GM19455 (cell line): Measurements from ENCODE around the gene CPE.

Source experiments
- ATAC-seq: cut with Tn5 transposase; IDR thresholded peaks from one replicate; pipeline ENCODE4 v1.9.1; 2021; ENCODE audit not compliant: unreplicated experiment

The CPE gene

GRCh38 chr4:165364452-165365080 is 14.2 kb upstream of the CPE start:
- no peak for ATAC-seq

- ATAC-seq, result no peak
Observed at GRCh38 chr4:165367040-165367439, 11.8 kb upstream of the CPE start.

- no peak for ATAC-seq
Observed at GRCh38 chr4:165368114-165368513, 10.7 kb upstream of the CPE start.

- no peak for ATAC-seq
Observed at GRCh38 chr4:165368567-165368966, 10.2 kb upstream of the CPE start.

GRCh38 chr4:165369522-165369921 is 9.3 kb upstream of the CPE start:
- no peak for ATAC-seq

GRCh38 chr4:165370530-165370929 is 8.3 kb upstream of the CPE start:
- no peak for ATAC-seq

GRCh38 chr4:165375465-165375864 is 3.3 kb upstream of the CPE start:
- ATAC-seq, result no peak

GRCh38 chr4:165378398-165378744 is 437 bp upstream of the CPE start:
- no peak for ATAC-seq

- ATAC-seq, result no peak
Observed at GRCh38 chr4:165379678-165380064, 863 bp downstream of the CPE start.

GRCh38 chr4:165380805-165381204 is 2.0 kb downstream of the CPE start:
- ATAC-seq, result no peak

GRCh38 chr4:165381821-165382373 is 3.1 kb downstream of the CPE start:
- no peak for ATAC-seq

- no peak for ATAC-seq
Observed at GRCh38 chr4:165382640-165383039, 3.8 kb downstream of the CPE start.

GRCh38 chr4:165383591-165384073 is 4.8 kb downstream of the CPE start:
- ATAC-seq, result no peak

- ATAC-seq, result no peak
Observed at GRCh38 chr4:165384186-165384585, 5.4 kb downstream of the CPE start.

- ATAC-seq, result no peak
Observed at GRCh38 chr4:165384598-165384997, 5.8 kb downstream of the CPE start.

- ATAC-seq, result no peak
Observed at GRCh38 chr4:165385126-165385525, 6.3 kb downstream of the CPE start.

GRCh38 chr4:165386328-165386727 is 7.5 kb downstream of the CPE start:
- ATAC-seq, result no peak

- ATAC-seq, result no peak
Observed at GRCh38 chr4:165388756-165389155, 9.9 kb downstream of the CPE start.

- ATAC-seq, result no peak
Observed at GRCh38 chr4:165393051-165393450, 14.2 kb downstream of the CPE start.

GRCh38 chr4:165393704-165394103 is 14.9 kb downstream of the CPE start:
- ATAC-seq, result no peak

- no peak for ATAC-seq
Observed at GRCh38 chr4:165394275-165394674, 15.5 kb downstream of the CPE start.

- no peak for ATAC-seq
Observed at GRCh38 chr4:165398570-165398969, 19.8 kb downstream of the CPE start.

- no peak for ATAC-seq
Observed at GRCh38 chr4:165402375-165402774, 23.6 kb downstream of the CPE start.
